Neural cell (in vitro differentiated cells): ENCODE measurements around the gene YLPM1. TPM values are rescaled to one million over a fixed set of nuclear protein-coding genes. Genes with fewer than 3 reads are reported as not detected.

Experiments
- H2AFZ ChIP-seq: fragments of 200-600, 300-800 bp; sonication (generic), shearing (Covaris generic); 2 replicates; pipeline ENCODE4 v1.6.0; 2014; ENCODE audit warnings: low read depth, mild to moderate bottlenecking, antibody characterized with exemption, low read length, moderate library complexity
- H3F3A ChIP-seq: fragments of 200-600 bp; shearing (Covaris generic); 2 replicates; pipeline ENCODE4 v1.6.1; 2016; ENCODE audit warnings: mild to moderate bottlenecking, moderate library complexity, mixed read lengths, antibody characterized with exemption, low read length; ENCODE audit not compliant: insufficient read depth, poor library complexity, severe bottlenecking
- H3K27ac ChIP-seq: fragments of 200-600, 300-800 bp; sonication (generic), shearing (Covaris generic); 2 replicates; pipeline ENCODE4 v1.5.1; 2014; ENCODE audit warnings: mild to moderate bottlenecking, low read length, moderate library complexity
- H3K27me3 ChIP-seq: fragments of 300-800, 200-600 bp; sonication (generic), shearing (Covaris generic); 2 replicates; pipeline ENCODE4 v1.6.0; 2014; ENCODE audit warnings: mild to moderate bottlenecking, low read depth, low read length, moderate library complexity; ENCODE audit not compliant: insufficient read depth
- H3K36me3 ChIP-seq: fragments of 300-800, 200-600 bp; sonication (generic), shearing (Covaris generic); 2 replicates; pipeline ENCODE4 v1.5.1; 2014; ENCODE audit warnings: mild to moderate bottlenecking, antibody characterized with exemption, low read length, moderate library complexity; ENCODE audit not compliant: insufficient read depth
- H3K4me2 ChIP-seq: fragments of 300-800, 200-600 bp; sonication (generic), shearing (Covaris generic); 2 replicates; pipeline ENCODE4 v1.6.0; 2014; ENCODE audit warnings: mild to moderate bottlenecking, low read length
- H3K4me3 ChIP-seq: fragments of 300-800, 200-600 bp; sonication (generic), shearing (Covaris generic); 2 replicates; pipeline ENCODE4 v1.5.1; 2014; ENCODE audit warnings: mild to moderate bottlenecking, low read length, moderate library complexity
- H3K79me2 ChIP-seq: fragments of 200-600 bp; shearing (Covaris generic); replicated peaks from 2 replicates; pipeline ENCODE4 v1.6.0; 2014; ENCODE audit warnings: mild to moderate bottlenecking, low read length, moderate library complexity; ENCODE audit not compliant: insufficient read depth
- H3K9ac ChIP-seq: fragments of 300-800, 200-600 bp; sonication (generic), shearing (Covaris generic); 2 replicates; pipeline ENCODE4 v1.6.1; 2016; ENCODE audit warnings: mild to moderate bottlenecking, low read length, mixed read lengths
- H3K9me2 ChIP-seq: fragments of 200-600 bp; shearing (Covaris generic); 2 replicates; pipeline ENCODE4 v1.6.1; 2016; ENCODE audit warnings: mild to moderate bottlenecking, low read length, mixed read lengths; ENCODE audit not compliant: insufficient read depth
- H3K9me3 ChIP-seq: fragments of 200-600, 300-800 bp; sonication (generic), shearing (Covaris generic); 2 replicates; pipeline ENCODE4 v1.6.1; 2016; ENCODE audit warnings: mild to moderate bottlenecking, mixed run types, low read length, moderate library complexity, mixed read lengths
- H4K20me1 ChIP-seq: fragments of 200-600 bp; shearing (Covaris generic); 2 replicates; pipeline ENCODE4 v1.6.1; 2016; ENCODE audit warnings: mild to moderate bottlenecking, mixed run types; ENCODE audit not compliant: insufficient read depth
- EP300 ChIP-seq: fragments of 450-650 bp; conservative IDR thresholded peaks from 2 replicates; pipeline ENCODE4 v1.6.1; 2014; ENCODE audit warnings: antibody characterized with exemption, mild to moderate bottlenecking, moderate library complexity; ENCODE audit not compliant: poor library complexity, severe bottlenecking
- EZH2 ChIP-seq: fragments of 200-600, 300-800 bp; shearing (Covaris generic), sonication (generic); IDR thresholded peaks from 2 replicates; pipeline ENCODE4 v1.6.1; 2014; ENCODE audit warnings: antibody characterized with exemption, low read length, borderline replicate concordance, mild to moderate bottlenecking; ENCODE audit not compliant: insufficient read depth, poor library complexity, severe bottlenecking
- MXI1 ChIP-seq: fragments of 450-650 bp; conservative IDR thresholded peaks from 2 replicates; pipeline ENCODE4 v1.6.1; 2014; ENCODE audit warnings: antibody characterized with exemption, mild to moderate bottlenecking; ENCODE audit not compliant: poor library complexity, severe bottlenecking
- POLR2AphosphoS5 ChIP-seq: IDR thresholded peaks from 2 replicates; pipeline ENCODE4 v1.6.1; 2012
- RAD21 ChIP-seq: fragments of 450-650 bp; conservative IDR thresholded peaks from 2 replicates; pipeline ENCODE4 v1.6.1; 2014; ENCODE audit warnings: antibody characterized with exemption, mild to moderate bottlenecking, moderate library complexity
- REST ChIP-seq: IDR thresholded peaks from 2 replicates; pipeline ENCODE4 v1.6.1; 2012; ENCODE audit warnings: borderline replicate concordance
- SMC3 ChIP-seq: fragments of 450-650 bp; conservative IDR thresholded peaks from 2 replicates; pipeline ENCODE4 v1.6.1; 2014; ENCODE audit warnings: antibody characterized with exemption, mild to moderate bottlenecking, moderate library complexity; ENCODE audit not compliant: poor library complexity
- TAF1 ChIP-seq: IDR thresholded peaks from 2 replicates; pipeline ENCODE4 v1.6.1; 2012; ENCODE audit warnings: low read depth
- polyA plus RNA-seq: library from polyadenylated mRNA; depleted of rRNA; stranded (reverse); fragments of >200 nt; gene quantifications from 2 replicates; pipeline ENCODE4 v1.2.3, GENCODE V29; 2014
- TF ChIP-seq, protein P1 (sequence below): fragments of 450-650 bp; IDR thresholded peaks from 2 replicates; pipeline ENCODE4 v1.5.1; 2014; ENCODE audit warnings: antibody characterized with exemption, mild to moderate bottlenecking, moderate library complexity; ENCODE audit not compliant: poor library complexity, severe bottlenecking

YLPM1 gene
- polyA plus RNA-seq, 1 donor from 2014 or later, result 63.4 TPM

DNA sequence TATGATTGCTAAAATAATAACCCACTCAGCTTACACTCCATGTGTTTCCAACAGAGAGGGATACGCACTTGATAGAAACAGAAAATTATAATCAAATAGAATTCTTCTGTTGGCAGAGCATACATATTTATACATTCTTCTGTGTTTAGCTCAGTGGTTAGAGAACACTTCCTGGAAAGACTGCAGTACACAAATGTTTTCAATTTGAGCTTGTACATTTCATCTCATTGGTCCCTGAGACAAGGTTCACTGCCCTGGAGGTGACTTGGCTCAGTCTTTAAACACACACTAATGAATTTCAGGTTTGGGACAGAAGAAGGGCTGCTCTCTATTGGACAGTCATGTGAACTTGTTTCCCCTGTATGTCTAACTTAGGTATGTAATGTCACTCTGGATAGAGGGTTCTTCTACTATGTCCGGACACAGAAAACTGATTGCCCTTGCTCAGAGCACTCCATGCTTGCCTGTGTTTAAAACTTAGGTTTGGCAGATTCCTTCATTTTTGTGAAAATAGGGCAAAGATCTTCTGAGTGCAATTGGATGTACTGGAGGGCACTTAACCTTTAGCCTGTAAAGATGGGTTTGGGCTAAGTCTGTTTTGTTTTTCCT, 89.9 kb downstream of the YLPM1 start:
- no peaks in the 10 kb centered on the region for H3K36me3 ChIP-seq
- no peaks in the 10 kb centered on the region for H3K27me3 ChIP-seq
- H3K79me2 ChIP-seq, result no peaks in the 10 kb centered on the region
- no peak overlapping the region for H3K4me3 ChIP-seq
- H3F3A ChIP-seq, result no peaks in the 10 kb centered on the region
- TF ChIP-seq EZH2 (no peak), REST (no peak), SMC3 (no peak), EP300 (no peak), POLR2AphosphoS5 (no peak), RAD21 (no peak), MXI1 (no peak), TAF1 (no peak)
- TF ChIP-seq, protein P1, sequence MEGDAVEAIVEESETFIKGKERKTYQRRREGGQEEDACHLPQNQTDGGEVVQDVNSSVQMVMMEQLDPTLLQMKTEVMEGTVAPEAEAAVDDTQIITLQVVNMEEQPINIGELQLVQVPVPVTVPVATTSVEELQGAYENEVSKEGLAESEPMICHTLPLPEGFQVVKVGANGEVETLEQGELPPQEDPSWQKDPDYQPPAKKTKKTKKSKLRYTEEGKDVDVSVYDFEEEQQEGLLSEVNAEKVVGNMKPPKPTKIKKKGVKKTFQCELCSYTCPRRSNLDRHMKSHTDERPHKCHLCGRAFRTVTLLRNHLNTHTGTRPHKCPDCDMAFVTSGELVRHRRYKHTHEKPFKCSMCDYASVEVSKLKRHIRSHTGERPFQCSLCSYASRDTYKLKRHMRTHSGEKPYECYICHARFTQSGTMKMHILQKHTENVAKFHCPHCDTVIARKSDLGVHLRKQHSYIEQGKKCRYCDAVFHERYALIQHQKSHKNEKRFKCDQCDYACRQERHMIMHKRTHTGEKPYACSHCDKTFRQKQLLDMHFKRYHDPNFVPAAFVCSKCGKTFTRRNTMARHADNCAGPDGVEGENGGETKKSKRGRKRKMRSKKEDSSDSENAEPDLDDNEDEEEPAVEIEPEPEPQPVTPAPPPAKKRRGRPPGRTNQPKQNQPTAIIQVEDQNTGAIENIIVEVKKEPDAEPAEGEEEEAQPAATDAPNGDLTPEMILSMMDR, result no peak
- H4K20me1 ChIP-seq, result no peaks in the 10 kb centered on the region
- no peak overlapping the region for H3K9ac ChIP-seq
- H3K9me3 ChIP-seq, result no peaks in the 10 kb centered on the region
- no peaks in the 10 kb centered on the region for H3K9me2 ChIP-seq
- H3K4me2 ChIP-seq, result no peak overlapping the region
- no peak overlapping the region for H2AFZ ChIP-seq
- H3K27ac ChIP-seq, result no peak overlapping the region

- Histone ChIP-seq H3K9me2 (no peaks in the 10 kb centered on the region), H3K9me3 (no peaks in the 10 kb centered on the region), H3K4me3 (no peak overlapping the region), H3K36me3 (no peaks in the 10 kb centered on the region), H3K27me3 (no peaks in the 10 kb centered on the region), H4K20me1 (no peaks in the 10 kb centered on the region), H3F3A (no peaks in the 10 kb centered on the region), H3K79me2 (no peaks in the 10 kb centered on the region), H3K9ac (no peak overlapping the region), H3K4me2 (no peak overlapping the region), H3K27ac (no peak overlapping the region), H2AFZ (no peak overlapping the region)
- TF ChIP-seq SMC3 (no peak), RAD21 (no peak), EP300 (no peak), MXI1 (no peak), TAF1 (no peak), POLR2AphosphoS5 (no peak), REST (no peak), EZH2 (no peak)
- TF ChIP-seq, protein P1, result no peak
Observed at GRCh38 chr14:74853581-74853980, 90.5 kb downstream of the YLPM1 start.
